Stimulated activated CD4-positive, alpha-beta T cell treated with anti-CD3 and anti-CD28 coated beads, Interleukin-2, amount 100 ng/mL, for 24 hours (primary cell): Measurements from ENCODE around the gene NIM1K.
"Not testable (repeated sequence)": the region's sequence is repeated elsewhere in the genome, so short reads cannot be mapped to it uniquely, and the experiment has no call there.

Source experiments
- DNase-seq, 2 donors: peaks; one replicate each; pipeline ENCODE4 v3.0.0-alpha.2; 2020

The NIM1K gene

DNA sequence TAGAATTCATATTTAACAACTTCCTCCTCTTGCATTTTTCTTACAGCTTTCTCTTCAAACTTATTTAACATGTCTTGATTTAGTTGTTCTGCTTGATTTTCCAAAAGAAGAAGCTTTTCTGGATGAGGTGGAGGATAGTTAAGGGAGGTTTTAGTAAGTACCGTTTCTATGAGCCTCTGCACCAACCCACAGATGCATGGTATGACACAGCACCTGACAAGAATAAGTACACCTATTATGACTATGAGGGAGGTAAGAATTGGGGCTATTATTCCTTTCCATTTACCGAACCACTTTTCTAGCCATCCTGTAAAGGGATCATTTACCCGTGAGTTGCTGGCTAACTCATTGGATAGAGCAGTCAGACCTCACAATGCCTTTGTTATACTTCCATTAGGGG, 123.7 kb downstream of the NIM1K start:
- DNase-seq = peak; percentile 18 to 47

DNA sequence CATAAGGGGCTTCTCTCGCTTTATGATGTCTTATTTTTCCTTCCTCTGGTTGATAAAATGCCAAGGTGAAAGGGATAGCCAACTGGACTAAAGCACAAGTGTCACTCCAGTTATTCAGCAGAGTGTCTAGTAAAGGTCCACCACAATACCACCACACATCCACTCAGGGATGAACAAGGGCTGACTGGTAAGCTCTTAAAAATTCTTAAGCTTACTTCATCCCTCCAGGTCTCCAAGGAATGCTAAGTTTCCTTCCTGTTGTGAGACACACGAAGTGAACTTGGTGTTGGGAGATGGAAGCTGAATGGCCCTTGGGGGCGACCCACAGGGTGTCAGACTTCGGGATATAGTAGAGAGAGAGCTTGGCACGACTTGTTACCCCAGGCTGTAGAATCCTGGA, 124.4 kb downstream of the NIM1K start:
- no peak for DNase-seq

DNA sequence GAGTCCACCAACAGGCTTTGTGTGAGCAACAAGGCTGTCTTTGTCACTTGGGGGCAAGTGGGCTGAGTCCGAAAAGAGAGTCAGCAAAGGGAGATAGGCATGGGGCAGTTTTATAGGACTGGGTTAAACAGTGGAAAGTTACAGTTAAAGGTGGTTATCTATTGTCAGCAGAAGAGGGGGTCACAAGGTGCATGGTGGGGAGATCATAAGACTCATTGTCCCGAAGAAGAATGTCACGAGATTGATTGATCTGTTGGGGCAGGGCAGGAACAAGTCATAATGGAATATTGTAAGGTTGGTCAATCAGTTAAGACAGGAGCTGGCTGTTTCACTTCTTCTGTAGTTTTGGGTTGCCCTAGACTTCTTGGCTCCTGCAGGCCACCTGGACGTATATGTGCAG, 128.8 kb downstream of the NIM1K start:
- DNase-seq = no peak

DNA sequence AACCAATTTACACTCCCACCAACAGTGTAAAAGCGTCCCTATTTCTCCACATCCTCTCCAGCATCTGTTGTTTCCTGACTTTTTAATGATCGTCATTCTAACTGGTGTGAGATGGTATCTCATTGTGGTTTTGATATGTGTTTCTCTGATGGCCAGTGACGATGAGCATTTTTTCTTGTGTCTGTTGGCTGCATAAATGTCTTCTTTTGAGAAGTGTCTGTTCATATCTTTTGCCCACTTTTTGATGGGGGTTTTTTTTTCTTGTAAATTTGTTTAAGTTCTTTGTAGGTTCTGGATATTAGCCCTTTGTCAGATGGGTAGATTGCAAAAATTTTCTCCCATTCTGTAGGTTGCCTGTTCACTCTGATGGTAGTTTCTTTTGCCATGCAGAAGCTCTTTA, 131.5 kb downstream of the NIM1K start:
- not testable (repeated sequence) for DNase-seq

DNA sequence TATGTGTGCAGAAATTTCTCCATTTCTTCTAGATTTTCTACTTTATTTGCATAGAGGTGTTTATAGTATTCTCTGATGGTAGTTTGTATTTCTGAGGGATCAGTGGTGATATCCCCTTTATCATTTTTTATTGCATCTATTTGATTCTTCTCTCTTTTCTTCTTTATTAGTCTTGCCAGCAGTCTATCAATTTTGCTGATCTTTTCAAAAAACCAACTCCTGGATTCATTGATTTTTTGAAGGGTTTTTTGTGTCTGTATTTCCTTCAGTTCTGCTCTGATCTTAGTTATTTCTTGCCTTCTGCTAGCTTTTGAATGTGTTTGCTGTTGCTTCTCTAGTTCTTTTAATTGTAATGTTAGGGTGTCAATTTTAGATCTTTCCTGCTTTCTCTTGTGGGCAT, 133.6 kb downstream of the NIM1K start:
- not testable (repeated sequence) for DNase-seq
